ENCODE data around the gene SORCS2. TPM values are rescaled to one million over a fixed set of nuclear protein-coding genes. Genes with fewer than 3 reads are reported as not detected.

The SORCS2 gene
- total and polyA plus RNA-seq, 2 experiments from 2014 or later = 0.38 to 1.4 TPM

GRCh38 chr4:7146059-7146785 is 46.1 kb upstream of the SORCS2 start:
- Histone ChIP-seq H3K27ac (no peak overlapping the region), H3K9me3 (ENCODE audit: low read depth) (no peaks in the 10 kb centered on the region), H4K20me1 (ENCODE audit: insufficient read depth) (no peaks in the 10 kb centered on the region), H3K27me3 (replicated peaks; ENCODE audit: insufficient read depth) (0 out of 2 replicates have a peak, but pooled peaks cover 10% of the 10 kb centered on the region), H3K36me3 (ENCODE audit: low read depth) (no peaks in the 10 kb centered on the region), H3K9ac (no peak overlapping the region), H3K4me1 (ENCODE audit: insufficient read depth) (no peaks in the 10 kb centered on the region), H3K4me3 (no peak overlapping the region), H3K9me2 (ENCODE audit: insufficient read depth) (no peaks in the 10 kb centered on the region), H3K79me2 (ENCODE audit: insufficient read depth) (no peaks in the 10 kb centered on the region), H3K4me2 (ENCODE audit: unreplicated experiment) (no peak overlapping the region), H3F3A (ENCODE audit: insufficient read depth) (no peaks in the 10 kb centered on the region), H2AFZ (no peak overlapping the region)
- no peak for TF ChIP-seq EZH2 (IDR thresholded peaks at IDR 0.05; ENCODE audit: insufficient read depth, poor library complexity, severe bottlenecking)
- DNase-seq = no peak
- 63 to 64% methylated on average over 15 of the region's 15 CpGs for WGBS, 2 experiments (ENCODE audit: low coverage in 1 of 2, low lambda C conversion rate in 2 of 2, missing lambda C conversion rate in 2 of 2)
- in situ Hi-C loops (cut with MboI) = no loop called here

GRCh38 chr4:7146786-7147115 is 45.6 kb upstream of the SORCS2 start:
- 65 to 67% methylated on average over 11 of the region's 11 CpGs for WGBS, 2 experiments (ENCODE audit: low coverage in 1 of 2, low lambda C conversion rate in 2 of 2, missing lambda C conversion rate in 2 of 2)
- H4K20me1 ChIP-seq (ENCODE audit: insufficient read depth) = no peaks in the 10 kb centered on the region

DNA sequence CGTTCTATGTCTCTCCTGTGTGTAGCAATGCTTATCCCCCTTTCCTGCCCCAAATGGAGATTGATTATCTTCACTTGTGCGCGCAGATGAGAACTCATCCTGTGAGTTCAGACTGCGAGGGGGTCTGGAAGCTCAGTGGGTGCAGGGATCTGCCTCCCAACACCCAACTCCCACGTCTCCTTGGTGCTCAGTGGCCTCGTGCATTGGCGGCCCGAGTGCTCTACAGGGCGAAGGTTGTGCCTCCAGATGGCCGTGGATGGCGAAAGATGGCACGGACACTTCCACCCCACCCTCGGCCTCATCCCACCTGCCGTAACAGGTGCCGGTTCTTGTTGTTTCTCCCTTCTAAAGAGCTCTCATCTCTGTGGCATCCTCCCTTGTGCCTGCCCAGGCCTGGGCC is 45.1 kb upstream of the SORCS2 start:
- Histone ChIP-seq H3K4me1 (ENCODE audit: insufficient read depth) (no peaks in the 10 kb centered on the region), H3K36me3 (ENCODE audit: low read depth) (no peaks in the 10 kb centered on the region), H3K9me3 (ENCODE audit: low read depth) (no peaks in the 10 kb centered on the region), H3K4me3 (no peak overlapping the region), H3K79me2 (ENCODE audit: insufficient read depth) (no peaks in the 10 kb centered on the region), H4K20me1 (ENCODE audit: insufficient read depth) (no peaks in the 10 kb centered on the region), H3K4me2 (ENCODE audit: unreplicated experiment) (no peak overlapping the region), H3K27ac (no peak overlapping the region), H3K9me2 (ENCODE audit: insufficient read depth) (no peaks in the 10 kb centered on the region), H3K27me3 (replicated peaks; ENCODE audit: insufficient read depth) (0 out of 2 replicates have a peak, but pooled peaks cover 12% of the 10 kb centered on the region), H2AFZ (no peak overlapping the region), H3K9ac (no peak overlapping the region), H3F3A (ENCODE audit: insufficient read depth) (no peaks in the 10 kb centered on the region)
- no peak for DNase-seq
- 70% methylated on average over 15 of the region's 15 CpGs for WGBS, 2 experiments (ENCODE audit: low coverage in 1 of 2, low lambda C conversion rate in 2 of 2, missing lambda C conversion rate in 2 of 2)
- TF ChIP-seq EZH2 (IDR thresholded peaks at IDR 0.05; ENCODE audit: insufficient read depth, poor library complexity, severe bottlenecking) = no peak
- TF ChIP-seq EZH2phosphoT487 (IDR thresholded peaks at IDR 0.05; ENCODE audit: insufficient read depth, low read depth) = no peak
- in situ Hi-C loops (cut with MboI) = no loop called here

More at GRCh38 chr4:7146786-7147115, 45.6 kb upstream of the SORCS2 start:
- Histone ChIP-seq H3K27ac (no peak overlapping the region), H3F3A (ENCODE audit: insufficient read depth) (no peaks in the 10 kb centered on the region), H3K27me3 (replicated peaks; ENCODE audit: insufficient read depth) (0 out of 2 replicates have a peak, but pooled peaks cover 12% of the 10 kb centered on the region), H3K79me2 (ENCODE audit: insufficient read depth) (no peaks in the 10 kb centered on the region), H3K9ac (no peak overlapping the region), H3K36me3 (ENCODE audit: low read depth) (no peaks in the 10 kb centered on the region), H2AFZ (no peak overlapping the region), H3K4me1 (ENCODE audit: insufficient read depth) (no peaks in the 10 kb centered on the region), H3K9me3 (ENCODE audit: low read depth) (no peaks in the 10 kb centered on the region), H3K9me2 (ENCODE audit: insufficient read depth) (no peaks in the 10 kb centered on the region), H3K4me2 (ENCODE audit: unreplicated experiment) (no peak overlapping the region), H3K4me3 (no peak overlapping the region)
- DNase-seq = no peak
- in situ Hi-C loops (cut with MboI) = no loop called here
- TF ChIP-seq EZH2phosphoT487 (IDR thresholded peaks at IDR 0.05; ENCODE audit: insufficient read depth, low read depth) (no peak), EZH2 (IDR thresholded peaks at IDR 0.05; ENCODE audit: insufficient read depth, poor library complexity, severe bottlenecking) (no peak)

DNA sequence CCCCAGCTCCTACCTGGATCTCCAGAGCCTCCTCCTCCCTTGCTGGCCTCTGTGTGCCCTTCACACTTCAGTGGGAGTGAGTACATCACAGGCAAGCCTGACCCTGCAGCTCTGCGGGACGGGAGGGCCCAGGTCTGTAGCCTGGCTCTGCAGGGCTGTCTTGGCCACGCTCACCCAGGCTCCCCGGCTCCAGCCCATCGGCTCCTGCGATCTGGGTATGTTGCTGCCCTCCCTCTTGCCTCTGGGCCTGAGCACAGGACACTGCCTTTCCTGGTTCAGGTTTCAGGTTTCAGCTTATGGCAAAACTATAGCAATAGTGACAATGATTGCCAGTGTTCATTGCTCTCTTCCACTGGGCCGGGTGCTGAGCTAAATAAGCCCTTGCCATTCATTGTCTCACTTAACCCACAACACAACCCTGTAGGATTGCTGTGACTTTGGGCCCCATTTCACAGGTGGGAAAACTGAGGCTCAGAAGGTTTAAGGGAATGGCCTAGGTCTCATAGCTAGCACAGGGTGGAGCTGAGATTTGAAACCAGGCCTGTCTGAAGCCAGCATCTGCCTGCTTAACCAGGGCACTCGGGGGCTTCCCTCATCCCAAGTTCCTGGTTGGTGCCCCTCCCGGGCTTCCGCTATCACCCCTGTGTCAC is 44.6 kb upstream of the SORCS2 start:
- in situ Hi-C loops (cut with MboI) = no loop called here
- Histone ChIP-seq H3K27ac (no peak overlapping the region), H4K20me1 (ENCODE audit: insufficient read depth) (no peaks in the 10 kb centered on the region), H3K36me3 (ENCODE audit: low read depth) (no peaks in the 10 kb centered on the region), H3K4me1 (ENCODE audit: insufficient read depth) (no peaks in the 10 kb centered on the region), H3K4me3 (no peak overlapping the region), H3K9me2 (ENCODE audit: insufficient read depth) (no peaks in the 10 kb centered on the region), H3F3A (ENCODE audit: insufficient read depth) (no peaks in the 10 kb centered on the region), H3K9ac (no peak overlapping the region), H3K4me2 (ENCODE audit: unreplicated experiment) (no peak overlapping the region), H2AFZ (no peak overlapping the region), H3K79me2 (ENCODE audit: insufficient read depth) (no peaks in the 10 kb centered on the region), H3K9me3 (ENCODE audit: low read depth) (no peaks in the 10 kb centered on the region), H3K27me3 (replicated peaks; ENCODE audit: insufficient read depth) (peaks cover 12% of the 10 kb centered on the region; the same call in 1 of the 2 replicates)
- WGBS, 2 experiments (ENCODE audit: low coverage in 1 of 2, low lambda C conversion rate in 2 of 2, missing lambda C conversion rate in 2 of 2) = 68 to 79% methylated on average over 9 to 10 of the region's 10 CpGs
- DNase-seq = no peak
- TF ChIP-seq EZH2phosphoT487 (IDR thresholded peaks at IDR 0.05; ENCODE audit: insufficient read depth, low read depth) = no peak
- no peak for TF ChIP-seq EZH2 (IDR thresholded peaks at IDR 0.05; ENCODE audit: insufficient read depth, poor library complexity, severe bottlenecking)

Data from GM23248 (cell line).